ENCODE data around the gene ELF1.

GRCh38 chr13:40969169-40969901, 49.8 kb downstream of the ELF1 start:
- no peak for TF ChIP-seq POLR2AphosphoS5 (IDR thresholded peaks at IDR 0.05; ENCODE audit: borderline replicate concordance, low read depth, low read length)
- no peak for TF ChIP-seq EZH2 (IDR thresholded peaks at IDR 0.05)
